ENCODE data around the gene DNASE2.
"Not testable (repeated sequence)": the region's sequence is repeated elsewhere in the genome, so short reads cannot be mapped to it uniquely, and the experiment has no call there.

DNASE2 gene

GRCh38 chr19:12918253-12918652 is 37.0 kb upstream of the DNASE2 start:
- no peak overlapping the region for H3K27ac ChIP-seq
- no peaks in the 10 kb centered on the region for H3K27me3 ChIP-seq (ENCODE audit: insufficient read depth, low read depth, severe bottlenecking)
- H3K4me3 ChIP-seq (ENCODE audit: low read depth, low read length): no peak overlapping the region
- TF ChIP-seq CTCF (IDR thresholded peaks at IDR 0.05; ENCODE audit: low read depth, low read length): no peak
- H3K9me3 ChIP-seq (ENCODE audit: severe bottlenecking): no peaks in the 10 kb centered on the region
- H3K36me3 ChIP-seq: peaks cover 21% of the 10 kb centered on the region
- DNase-seq: no peak

DNA sequence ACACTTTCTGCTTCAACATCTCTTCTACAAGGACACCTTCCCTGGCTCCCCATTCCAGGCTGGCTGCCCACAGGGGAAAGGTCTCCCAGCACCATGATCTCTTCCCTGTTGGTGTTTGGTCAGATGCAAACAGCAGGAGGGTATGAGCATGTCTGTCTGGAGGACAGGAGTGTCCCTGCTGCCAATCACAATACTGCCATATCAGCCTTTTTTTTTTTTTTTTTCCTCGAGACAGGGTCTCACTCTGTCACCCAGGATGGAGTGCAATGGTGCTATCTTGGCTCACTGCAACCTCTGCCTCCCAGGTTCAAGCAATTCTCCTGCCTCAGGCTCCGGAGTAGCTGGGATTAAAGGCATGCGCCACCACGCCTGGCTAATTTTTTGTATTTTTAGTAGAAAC is 34.6 kb upstream of the DNASE2 start:
- not testable (repeated sequence) for H3K36me3 ChIP-seq; H3K9me3 ChIP-seq (ENCODE audit: severe bottlenecking); H3K27ac ChIP-seq; H3K4me3 ChIP-seq (ENCODE audit: low read depth, low read length); DNase-seq; H3K27me3 ChIP-seq (ENCODE audit: insufficient read depth, low read depth, severe bottlenecking)

- no peak for TF ChIP-seq CTCF (IDR thresholded peaks at IDR 0.05; ENCODE audit: low read depth, low read length)
- peak overlapping the region; percentile 90 for H3K27ac ChIP-seq
- H3K4me3 ChIP-seq (ENCODE audit: low read depth, low read length): no peak overlapping the region
- no peak for DNase-seq
- H3K9me3 ChIP-seq (ENCODE audit: severe bottlenecking): no peaks in the 10 kb centered on the region
- peaks cover 5% of the 10 kb centered on the region for H3K36me3 ChIP-seq
- H3K27me3 ChIP-seq (ENCODE audit: insufficient read depth, low read depth, severe bottlenecking): no peaks in the 10 kb centered on the region
Measured at GRCh38 chr19:12913851-12914690, 32.8 kb upstream of the DNASE2 start.

DNA sequence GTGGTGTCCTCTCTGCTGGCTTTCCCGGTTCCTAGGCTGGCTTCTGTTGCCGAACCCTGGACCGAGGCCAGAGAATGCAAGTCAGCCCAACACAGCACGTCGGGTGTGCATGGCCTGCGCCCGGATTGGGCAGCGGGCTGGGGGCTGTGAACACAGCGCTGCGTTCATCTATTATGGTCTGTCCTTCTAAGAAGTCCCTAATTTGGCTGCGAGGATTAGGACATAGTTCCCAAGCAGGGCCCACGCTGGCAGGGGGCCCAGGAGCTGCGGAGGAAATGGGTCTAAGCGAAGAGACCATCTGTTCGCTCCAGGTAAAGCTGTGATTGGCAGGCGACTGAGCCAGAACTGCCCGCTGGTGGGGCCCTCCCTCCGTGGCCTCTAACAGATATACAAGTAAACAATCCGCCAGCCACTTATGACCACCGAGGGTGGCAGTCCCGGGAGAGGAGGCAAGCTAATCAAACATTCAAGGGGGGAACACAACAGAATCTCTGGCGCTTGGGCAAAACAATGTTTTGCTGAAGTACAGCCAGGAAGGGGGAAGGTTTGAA is 31.8 kb upstream of the DNASE2 start:
- H3K36me3 ChIP-seq: peaks cover 5% of the 10 kb centered on the region
- TF ChIP-seq CTCF (IDR thresholded peaks at IDR 0.05; ENCODE audit: low read depth, low read length): no peak
- H3K27me3 ChIP-seq (ENCODE audit: insufficient read depth, low read depth, severe bottlenecking): no peaks in the 10 kb centered on the region
- peak overlapping the region; percentile 40 for H3K4me3 ChIP-seq (ENCODE audit: low read depth, low read length)
- H3K9me3 ChIP-seq (ENCODE audit: severe bottlenecking): no peaks in the 10 kb centered on the region
- DNase-seq: peak; percentile 95
- peak overlapping the region; percentile 90 for H3K27ac ChIP-seq

- peaks cover 5% of the 10 kb centered on the region for H3K36me3 ChIP-seq
- no peaks in the 10 kb centered on the region for H3K9me3 ChIP-seq (ENCODE audit: severe bottlenecking)
- TF ChIP-seq CTCF (IDR thresholded peaks at IDR 0.05; ENCODE audit: low read depth, low read length): no peak
- H3K27ac ChIP-seq: peak overlapping the region; percentile 90
- H3K4me3 ChIP-seq (ENCODE audit: low read depth, low read length): peak overlapping the region; percentile 40
- no peaks in the 10 kb centered on the region for H3K27me3 ChIP-seq (ENCODE audit: insufficient read depth, low read depth, severe bottlenecking)
- DNase-seq: no peak
Measured at GRCh38 chr19:12912571-12912970, 31.3 kb upstream of the DNASE2 start.

GRCh38 chr19:12907166-12907565 is 25.9 kb upstream of the DNASE2 start:
- Histone ChIP-seq H3K9me3 (ENCODE audit: severe bottlenecking) (no peaks in the 10 kb centered on the region), H3K27me3 (ENCODE audit: insufficient read depth, low read depth, severe bottlenecking) (no peaks in the 10 kb centered on the region), H3K4me3 (ENCODE audit: low read depth, low read length) (no peak overlapping the region), H3K27ac (no peak overlapping the region), H3K36me3 (0 out of 2 replicates have a peak, but pooled peaks cover 3% of the 10 kb centered on the region)
- no peak for TF ChIP-seq CTCF (IDR thresholded peaks at IDR 0.05; ENCODE audit: low read depth, low read length)
- DNase-seq: no peak
